SJCRH30 (cell line): Measurements from ENCODE around the gene NUB1. TPM values are rescaled to one million over a fixed set of nuclear protein-coding genes. Genes with fewer than 3 reads are reported as not detected.

Experiments used
- DNase-seq, 2 experiments: peaks; one replicate each; pipeline ENCODE4 v3.0.0-alpha.2; 2015 to 2020
- H3K27ac ChIP-seq: fragments of 250-450 bp; sonication (Bioruptor Pico); 2 replicates; pipeline ENCODE4 v1.5.1; 2020; ENCODE audit warnings: mild to moderate bottlenecking, moderate library complexity
- H3K27me3 ChIP-seq: fragments of 250-450 bp; sonication (Bioruptor Pico); 2 replicates; pipeline ENCODE4 v1.5.1; 2020; ENCODE audit warnings: mild to moderate bottlenecking, moderate library complexity
- H3K36me3 ChIP-seq: fragments of 250-450 bp; sonication (Bioruptor Pico); 2 replicates; pipeline ENCODE4 v1.5.1; 2020; ENCODE audit warnings: mild to moderate bottlenecking, moderate library complexity
- H3K4me1 ChIP-seq: fragments of 250-450 bp; sonication (Bioruptor Pico); 2 replicates; pipeline ENCODE4 v1.5.1; 2020; ENCODE audit warnings: mild to moderate bottlenecking, moderate library complexity
- H3K4me3 ChIP-seq: fragments of 250-450 bp; sonication (Bioruptor Pico); 2 replicates; pipeline ENCODE4 v1.5.1; 2020; ENCODE audit warnings: mild to moderate bottlenecking, moderate library complexity
- H3K9me3 ChIP-seq: fragments of 250-450 bp; sonication (Bioruptor Pico); replicated peaks from 2 replicates; pipeline ENCODE4 v1.5.1; 2020; ENCODE audit warnings: mild to moderate bottlenecking, moderate library complexity
- total RNA-seq: library from RNA; depleted of rRNA; stranded (reverse); fragments of >200 nt; shearing (Covaris generic); gene quantifications from 2 replicates; pipeline ENCODE4 v1.2.3, GENCODE V29; 2014

NUB1 gene
- total RNA-seq, 1 experiment from 2014 or later: 61.5 TPM

DNA sequence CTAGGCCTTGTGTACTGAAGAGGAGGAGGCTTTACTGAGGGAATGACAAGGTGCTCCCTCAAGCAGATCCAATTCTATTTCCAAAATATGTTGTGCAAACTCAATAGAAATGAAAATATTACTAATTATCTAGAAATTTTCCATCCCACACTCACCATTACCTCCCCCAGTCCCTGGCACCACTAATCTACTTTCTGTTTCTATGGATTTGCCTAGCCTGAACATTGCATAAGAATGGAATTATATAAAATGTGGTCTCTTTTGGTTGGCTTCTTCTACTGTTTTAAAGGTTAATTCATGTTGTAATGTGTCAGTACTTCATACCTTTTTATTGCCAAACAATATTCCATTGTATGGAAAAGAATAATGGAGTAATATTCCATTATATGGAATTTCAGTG lies 18.7 kb upstream of the NUB1 start:
- H3K27ac ChIP-seq: no peak overlapping the region
- no peaks in the 10 kb centered on the region for H3K4me1 ChIP-seq
- no peaks in the 10 kb centered on the region for H3K27me3 ChIP-seq
- H3K4me3 ChIP-seq: no peak overlapping the region
- H3K36me3 ChIP-seq: no peaks in the 10 kb centered on the region; the same call in 1 of the 2 replicates
- no peak for DNase-seq
- peaks cover 7% of the 10 kb centered on the region; the same call in 1 of the 2 replicates for H3K9me3 ChIP-seq

DNA sequence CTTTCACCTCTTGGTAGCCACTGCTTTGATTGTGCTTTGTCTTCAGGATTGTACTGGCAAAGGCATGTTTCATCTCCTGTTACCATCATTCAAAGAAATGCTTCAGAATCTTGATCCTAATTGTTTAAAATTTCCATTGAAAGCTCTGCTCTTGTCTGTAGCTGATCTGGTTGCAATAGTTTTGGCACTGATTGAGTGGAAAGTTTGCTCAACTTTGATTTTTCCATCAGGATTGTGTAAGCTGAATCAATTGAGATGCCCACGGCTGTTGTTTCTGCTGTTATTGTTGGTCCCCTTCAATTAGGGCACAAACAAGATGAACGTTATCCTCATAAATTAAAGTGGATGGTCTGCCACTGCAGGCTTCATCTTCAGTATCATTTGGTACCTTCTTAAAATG lies 14.6 kb upstream of the NUB1 start:
- H3K4me3 ChIP-seq: no peak overlapping the region
- H3K9me3 ChIP-seq: peaks cover 4% of the 10 kb centered on the region; the same call in 1 of the 2 replicates
- H3K27ac ChIP-seq: no peak overlapping the region
- DNase-seq: no peak
- no peaks in the 10 kb centered on the region for H3K4me1 ChIP-seq
- H3K27me3 ChIP-seq: no peaks in the 10 kb centered on the region
- no peaks in the 10 kb centered on the region; the same call in 1 of the 2 replicates for H3K36me3 ChIP-seq

- H3K36me3 ChIP-seq: no peaks in the 10 kb centered on the region; the same call in 1 of the 2 replicates
- H3K27ac ChIP-seq: no peak overlapping the region
- DNase-seq: no peak
- H3K4me3 ChIP-seq: no peak overlapping the region
- H3K4me1 ChIP-seq: no peaks in the 10 kb centered on the region
- no peaks in the 10 kb centered on the region for H3K27me3 ChIP-seq
- H3K9me3 ChIP-seq: peaks cover 4% of the 10 kb centered on the region; the same call in 1 of the 2 replicates
These were observed 14.0 kb upstream of the NUB1 start for GRCh38 chr7:151327659-151328058.

- no peak overlapping the region for H3K27ac ChIP-seq
- no peak overlapping the region for H3K4me3 ChIP-seq
- H3K36me3 ChIP-seq: no peaks in the 10 kb centered on the region; the same call in 1 of the 2 replicates
- H3K4me1 ChIP-seq: no peaks in the 10 kb centered on the region
- no peaks in the 10 kb centered on the region for H3K27me3 ChIP-seq
- DNase-seq: no peak
- peaks cover 4% of the 10 kb centered on the region; the same call in 1 of the 2 replicates for H3K9me3 ChIP-seq
These were observed 11.4 kb upstream of the NUB1 start for GRCh38 chr7:151330181-151330580.

- no peak for DNase-seq
- Histone ChIP-seq H3K27me3 (no peaks in the 10 kb centered on the region), H3K27ac (no peak overlapping the region), H3K9me3 (peaks cover 4% of the 10 kb centered on the region; the same call in 1 of the 2 replicates), H3K4me3 (no peak overlapping the region), H3K36me3 (no peaks in the 10 kb centered on the region), H3K4me1 (no peaks in the 10 kb centered on the region)
These were observed 11.0 kb upstream of the NUB1 start for GRCh38 chr7:151330661-151331060.

GRCh38 chr7:151334628-151335027 lies 7.0 kb upstream of the NUB1 start:
- no peak overlapping the region for H3K4me3 ChIP-seq
- DNase-seq: no peak
- no peak overlapping the region for H3K27ac ChIP-seq
- H3K27me3 ChIP-seq: no peaks in the 10 kb centered on the region
- H3K36me3 ChIP-seq: no peaks in the 10 kb centered on the region
- no peaks in the 10 kb centered on the region for H3K9me3 ChIP-seq
- peaks cover 7% of the 10 kb centered on the region for H3K4me1 ChIP-seq

- Histone ChIP-seq H3K9me3 (no peaks in the 10 kb centered on the region), H3K27me3 (no peaks in the 10 kb centered on the region), H3K36me3 (no peaks in the 10 kb centered on the region), H3K4me1 (peaks cover 9% of the 10 kb centered on the region), H3K27ac (no peak overlapping the region), H3K4me3 (no peak overlapping the region)
- DNase-seq: no peak
These were observed 5.4 kb upstream of the NUB1 start for GRCh38 chr7:151336027-151336708.

DNA sequence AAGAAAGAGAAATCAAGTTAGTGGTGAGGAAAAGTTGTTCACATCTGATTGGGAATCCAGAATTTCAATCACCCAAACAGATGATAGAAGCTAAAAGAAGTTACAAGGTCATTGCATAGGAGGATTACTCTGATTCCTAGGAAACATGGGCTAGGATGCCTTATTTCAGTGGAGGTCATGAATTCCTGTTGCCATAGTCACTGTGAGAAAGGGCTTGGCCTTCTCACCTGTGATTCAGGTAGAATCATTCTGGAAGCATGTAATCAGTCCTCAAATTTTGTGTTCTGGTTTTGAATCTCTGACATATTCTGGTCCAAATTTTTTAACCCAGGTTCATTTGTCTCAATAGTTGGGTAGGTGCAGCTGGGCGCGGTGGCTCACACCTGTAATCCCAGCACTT lies 4.3 kb upstream of the NUB1 start:
- Histone ChIP-seq H3K4me3 (no peak overlapping the region), H3K27me3 (no peaks in the 10 kb centered on the region), H3K9me3 (no peaks in the 10 kb centered on the region), H3K36me3 (no peaks in the 10 kb centered on the region), H3K4me1 (peaks cover 10% of the 10 kb centered on the region), H3K27ac (no peak overlapping the region)
- no peak for DNase-seq

DNA sequence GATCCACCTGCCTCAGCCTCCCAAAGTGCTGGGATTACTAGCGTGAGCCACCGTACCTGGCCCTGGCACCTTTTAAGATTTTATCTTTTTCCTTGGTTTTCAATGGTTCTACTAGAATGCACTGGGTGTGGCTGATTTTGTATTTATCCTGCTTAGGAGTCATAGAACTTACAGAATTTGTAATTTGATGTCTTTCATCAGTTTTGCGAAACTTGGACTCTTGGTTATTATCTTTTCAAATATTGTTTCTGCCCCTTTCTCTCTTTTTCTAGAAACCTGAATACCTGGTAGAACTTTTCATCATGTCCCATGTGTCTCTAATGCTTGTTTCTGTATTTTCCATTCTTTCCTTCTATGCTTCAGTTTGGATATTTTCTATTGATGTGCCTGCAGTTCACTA lies 2.8 kb upstream of the NUB1 start:
- no peak for DNase-seq

DNA sequence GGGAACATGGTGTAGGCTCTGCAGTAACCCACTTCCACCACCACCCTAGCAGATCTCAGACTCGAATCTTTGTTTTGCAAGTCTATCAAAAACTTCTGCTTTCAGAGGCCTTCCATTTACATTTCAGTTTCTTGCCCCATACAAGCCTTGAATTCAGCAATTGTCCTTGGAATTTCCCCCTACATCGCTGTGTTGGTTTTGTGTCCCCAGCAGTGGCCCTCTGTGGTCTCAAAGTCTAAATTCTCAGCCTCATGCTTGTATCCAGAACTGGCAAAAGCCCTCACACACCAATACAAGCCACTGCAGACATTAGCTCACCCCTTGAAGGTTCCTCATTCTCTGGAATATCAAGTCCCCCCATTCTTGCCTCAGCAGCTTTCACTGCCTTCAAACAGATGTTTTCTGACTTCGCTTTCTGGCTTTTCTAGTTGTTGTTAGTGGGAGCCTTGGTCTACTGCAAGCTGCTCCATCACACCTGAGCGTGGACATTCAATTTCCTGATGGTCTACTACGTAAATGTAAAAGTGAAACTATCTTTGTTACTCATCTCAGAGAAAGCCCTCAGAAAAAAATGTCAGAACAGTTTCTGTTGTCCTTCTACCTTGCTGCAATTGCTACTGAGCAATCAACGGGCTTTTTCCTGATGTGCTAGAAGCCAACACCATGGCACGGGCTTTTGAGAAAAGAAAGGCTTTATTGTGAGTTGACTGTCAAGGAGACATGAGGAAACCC lies 1.8 kb upstream of the NUB1 start:
- DNase-seq: no peak

More for the DNA sequence above, 2.8 kb upstream of the NUB1 start:
- H3K36me3 ChIP-seq: no peaks in the 10 kb centered on the region
- no peaks in the 10 kb centered on the region for H3K9me3 ChIP-seq
- no peak overlapping the region for H3K27ac ChIP-seq
- H3K4me1 ChIP-seq: peaks cover 10% of the 10 kb centered on the region
- no peaks in the 10 kb centered on the region for H3K27me3 ChIP-seq
- no peak overlapping the region for H3K4me3 ChIP-seq

DNA sequence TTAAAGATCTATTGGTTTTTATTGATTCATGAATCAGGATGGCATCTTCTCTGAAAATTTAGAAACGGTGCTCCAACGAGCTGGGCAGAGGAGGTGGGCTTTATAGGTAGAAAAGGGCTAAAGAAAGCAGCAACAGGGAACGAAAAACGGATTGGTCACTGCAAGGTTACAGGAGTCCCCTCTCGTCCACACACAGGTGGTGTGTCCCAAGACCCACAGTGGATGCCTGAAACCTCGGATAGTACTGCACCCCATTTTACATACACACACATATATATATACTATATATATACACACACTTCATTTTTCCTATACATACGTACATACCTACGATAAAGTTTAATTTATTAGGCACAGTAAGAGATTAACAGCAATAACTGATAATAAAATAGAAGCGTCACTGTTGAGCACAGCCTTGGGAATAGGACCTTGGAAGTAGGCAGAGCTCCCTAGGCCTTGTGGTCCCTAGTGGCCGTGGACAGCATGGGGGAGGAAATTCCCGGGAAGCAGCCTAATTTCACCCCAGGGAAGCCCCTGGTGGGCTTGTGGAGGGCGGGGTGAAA lies 737 bp upstream of the NUB1 start:
- H3K27ac ChIP-seq: no peak overlapping the region
- H3K36me3 ChIP-seq: peaks cover 6% of the 10 kb centered on the region; the same call in 1 of the 2 replicates
- H3K4me1 ChIP-seq: peaks cover 10% of the 10 kb centered on the region
- no peaks in the 10 kb centered on the region for H3K9me3 ChIP-seq
- DNase-seq: no peak
- H3K4me3 ChIP-seq: peak overlapping the region; percentile 90
- no peaks in the 10 kb centered on the region for H3K27me3 ChIP-seq

More for the DNA sequence above, 1.8 kb upstream of the NUB1 start:
- Histone ChIP-seq H3K4me1 (peaks cover 10% of the 10 kb centered on the region), H3K4me3 (no peak overlapping the region), H3K9me3 (no peaks in the 10 kb centered on the region), H3K27ac (no peak overlapping the region), H3K36me3 (no peaks in the 10 kb centered on the region), H3K27me3 (no peaks in the 10 kb centered on the region)

DNA sequence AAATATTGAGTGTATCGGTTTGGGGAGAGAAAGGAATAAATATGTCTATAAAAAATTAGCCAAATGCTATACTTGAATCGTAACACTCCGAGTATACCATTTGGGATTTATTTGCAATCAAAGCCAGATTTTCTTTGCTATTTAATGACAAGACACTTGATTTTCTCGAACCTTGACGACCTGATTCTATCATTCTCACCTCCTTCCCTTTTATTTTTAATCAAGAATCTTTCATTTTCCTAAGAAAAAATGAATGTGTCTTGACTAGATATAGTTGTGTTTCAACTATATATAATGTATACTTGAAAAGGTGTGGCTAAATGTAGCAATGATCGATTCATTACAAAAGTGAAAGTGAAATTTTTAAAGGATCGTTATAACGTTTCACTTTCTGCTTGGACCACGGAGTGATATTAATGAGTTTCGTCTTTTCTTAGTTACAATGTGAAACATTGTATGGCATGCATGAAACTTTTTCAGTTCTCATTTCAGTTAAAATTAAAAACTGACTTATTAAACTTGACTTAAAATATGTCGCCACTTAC lies 562 bp downstream of the NUB1 start:
- Histone ChIP-seq H3K27me3 (no peaks in the 10 kb centered on the region), H3K4me1 (0 out of 2 replicates have a peak, but pooled peaks cover 3% of the 10 kb centered on the region), H3K36me3 (peaks cover 6% of the 10 kb centered on the region; the same call in 1 of the 2 replicates), H3K27ac (peak overlapping the region; percentile 45; the same call in 1 of the 2 replicates), H3K9me3 (no peaks in the 10 kb centered on the region), H3K4me3 (peak overlapping the region; percentile 90)
- no peak for DNase-seq

GRCh38 chr7:151342811-151343210 lies 1.2 kb downstream of the NUB1 start:
- no peak for DNase-seq

GRCh38 chr7:151343516-151343915 lies 1.9 kb downstream of the NUB1 start:
- no peak for DNase-seq
- Histone ChIP-seq H3K4me1 (0 out of 2 replicates have a peak, but pooled peaks cover 3% of the 10 kb centered on the region), H3K36me3 (peaks cover 6% of the 10 kb centered on the region; the same call in 1 of the 2 replicates), H3K27me3 (no peaks in the 10 kb centered on the region), H3K9me3 (no peaks in the 10 kb centered on the region), H3K4me3 (no peak overlapping the region), H3K27ac (no peak overlapping the region)

More at GRCh38 chr7:151342811-151343210, 1.2 kb downstream of the NUB1 start:
- no peaks in the 10 kb centered on the region for H3K27me3 ChIP-seq
- H3K36me3 ChIP-seq: peaks cover 6% of the 10 kb centered on the region; the same call in 1 of the 2 replicates
- no peak overlapping the region for H3K27ac ChIP-seq
- H3K9me3 ChIP-seq: no peaks in the 10 kb centered on the region
- H3K4me3 ChIP-seq: peak overlapping the region; percentile 90
- H3K4me1 ChIP-seq: 0 out of 2 replicates have a peak, but pooled peaks cover 3% of the 10 kb centered on the region
